ENCODE results near the gene FGD6. TPM values are rescaled to one million over a fixed set of nuclear protein-coding genes. Genes with fewer than 3 reads are reported as not detected.
A peak's percentile ranks its signal among the peaks of the same experiment; 100 is the strongest.

The FGD6 gene
- total RNA-seq, 4 donors from 2014 or later = 25.8 to 46.5 (median 36.3) TPM

- Histone ChIP-seq H3K4me1 (peaks cover 0 to 82% (median 9%) of the 10 kb centered on the region in 3 donors), H3K9me3 (no peaks in the 10 kb centered on the region), H3K27ac (peak overlapping the region in 1 of 4 donors; percentile 12), H3K27me3 (no peaks in the 10 kb centered on the region), H3K4me3 (no peak overlapping the region), H3K36me3 (peaks cover 0 to 21% of the 10 kb centered on the region in 2 donors)
- no peak for TF ChIP-seq EP300 (IDR thresholded peaks at IDR 0.05)
- no peak for TF ChIP-seq POLR2AphosphoS5 (IDR thresholded peaks at IDR 0.05)
- no peak for TF ChIP-seq POLR2A (IDR thresholded peaks at IDR 0.05)
- TF ChIP-seq, protein P1, sequence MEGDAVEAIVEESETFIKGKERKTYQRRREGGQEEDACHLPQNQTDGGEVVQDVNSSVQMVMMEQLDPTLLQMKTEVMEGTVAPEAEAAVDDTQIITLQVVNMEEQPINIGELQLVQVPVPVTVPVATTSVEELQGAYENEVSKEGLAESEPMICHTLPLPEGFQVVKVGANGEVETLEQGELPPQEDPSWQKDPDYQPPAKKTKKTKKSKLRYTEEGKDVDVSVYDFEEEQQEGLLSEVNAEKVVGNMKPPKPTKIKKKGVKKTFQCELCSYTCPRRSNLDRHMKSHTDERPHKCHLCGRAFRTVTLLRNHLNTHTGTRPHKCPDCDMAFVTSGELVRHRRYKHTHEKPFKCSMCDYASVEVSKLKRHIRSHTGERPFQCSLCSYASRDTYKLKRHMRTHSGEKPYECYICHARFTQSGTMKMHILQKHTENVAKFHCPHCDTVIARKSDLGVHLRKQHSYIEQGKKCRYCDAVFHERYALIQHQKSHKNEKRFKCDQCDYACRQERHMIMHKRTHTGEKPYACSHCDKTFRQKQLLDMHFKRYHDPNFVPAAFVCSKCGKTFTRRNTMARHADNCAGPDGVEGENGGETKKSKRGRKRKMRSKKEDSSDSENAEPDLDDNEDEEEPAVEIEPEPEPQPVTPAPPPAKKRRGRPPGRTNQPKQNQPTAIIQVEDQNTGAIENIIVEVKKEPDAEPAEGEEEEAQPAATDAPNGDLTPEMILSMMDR (IDR thresholded peaks at IDR 0.05) = no peak
- ATAC-seq = no peak
- WGBS, 2 donors (ENCODE audit: low coverage in 1 of 2) = 61 to 66% methylated on average over 7 to 8 of the region's 8 CpGs
These were observed 31.5 kb upstream of the FGD6 start for GRCh38 chr12:95248604-95249360.

DNA sequence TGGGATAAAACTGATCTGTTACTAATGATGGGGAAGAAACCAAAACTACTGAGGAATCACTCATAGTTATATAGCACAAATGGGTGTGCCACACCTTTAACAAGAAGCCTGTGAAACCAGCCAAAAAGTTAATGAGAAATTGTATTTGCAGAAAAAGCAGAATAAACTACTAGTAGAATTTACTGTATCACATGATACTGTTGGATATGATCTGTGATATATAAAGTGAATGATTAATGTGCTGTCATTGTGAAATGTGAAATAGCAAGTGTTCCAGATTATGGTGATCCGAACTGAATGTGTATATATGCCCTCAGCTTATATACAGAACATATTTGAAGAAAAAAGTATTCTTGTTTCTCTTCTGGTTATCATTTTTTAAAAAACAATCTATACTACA is 30.8 kb upstream of the FGD6 start:
- ATAC-seq = no peak
- Histone ChIP-seq H3K4me1 (peaks cover 0 to 82% (median 6%) of the 10 kb centered on the region in 3 donors), H3K36me3 (peaks cover 0 to 23% of the 10 kb centered on the region in 2 donors), H3K4me3 (no peak overlapping the region), H3K9me3 (no peaks in the 10 kb centered on the region), H3K27ac (no peak overlapping the region), H3K27me3 (no peaks in the 10 kb centered on the region)
- TF ChIP-seq EP300 (IDR thresholded peaks at IDR 0.05) = no peak
- TF ChIP-seq POLR2AphosphoS5 (IDR thresholded peaks at IDR 0.05) = no peak
- no peak for TF ChIP-seq POLR2A (IDR thresholded peaks at IDR 0.05)
- TF ChIP-seq, protein P1 (IDR thresholded peaks at IDR 0.05) = no peak
- 80 to 91% methylated on average over 1 of the region's 1 CpG for WGBS, 2 donors (ENCODE audit: low coverage in 1 of 2)

DNA sequence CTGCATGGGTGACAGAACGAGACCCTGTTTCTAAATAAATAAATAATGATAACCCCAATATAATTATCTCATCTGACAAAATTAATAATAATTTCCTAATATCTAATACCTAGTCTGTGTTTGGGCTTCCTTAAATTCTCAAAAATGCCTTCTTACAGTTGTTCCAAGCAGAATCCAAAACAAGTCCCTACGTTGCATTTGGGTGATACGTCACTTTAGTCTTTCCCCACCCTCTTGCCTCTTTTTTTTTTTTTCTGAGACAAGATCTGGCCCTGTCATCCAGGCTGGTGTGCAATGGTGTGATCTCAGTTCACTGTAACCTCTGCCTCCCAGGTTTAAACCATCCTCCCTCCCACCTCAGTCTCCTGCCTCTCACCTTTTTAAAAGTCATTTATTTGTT is 27.1 kb upstream of the FGD6 start:
- Histone ChIP-seq H3K4me1 (peaks cover 0 to 67% (median 2%) of the 10 kb centered on the region in 3 donors), H3K9me3 (no peaks in the 10 kb centered on the region), H3K27ac (no peak overlapping the region), H3K36me3 (peaks cover 0 to 20% of the 10 kb centered on the region in 2 donors), H3K4me3 (no peak overlapping the region), H3K27me3 (no peaks in the 10 kb centered on the region)
- ATAC-seq = no peak
- TF ChIP-seq POLR2A (IDR thresholded peaks at IDR 0.05) = no peak
- no peak for TF ChIP-seq EP300 (IDR thresholded peaks at IDR 0.05)
- TF ChIP-seq POLR2AphosphoS5 (IDR thresholded peaks at IDR 0.05) = no peak
- TF ChIP-seq, protein P1 (IDR thresholded peaks at IDR 0.05) = no peak
- WGBS, 2 donors (ENCODE audit: low coverage in 1 of 2) = 81% methylated on average over 3 of the region's 3 CpGs

GRCh38 chr12:95243497-95244183 is 26.4 kb upstream of the FGD6 start:
- WGBS, 2 donors (ENCODE audit: low coverage in 1 of 2) = 94% methylated on average over 2 to 3 of the region's 4 CpGs

More at GRCh38 chr12:95243497-95244183, 26.4 kb upstream of the FGD6 start:
- H3K4me1 ChIP-seq = peaks cover 0 to 65% (median 2%) of the 10 kb centered on the region in 3 donors
- no peak for TF ChIP-seq POLR2A (IDR thresholded peaks at IDR 0.05)
- TF ChIP-seq, protein P1 (IDR thresholded peaks at IDR 0.05) = no peak
- TF ChIP-seq POLR2AphosphoS5 (IDR thresholded peaks at IDR 0.05) = no peak
- TF ChIP-seq EP300 (IDR thresholded peaks at IDR 0.05) = no peak
- no peak overlapping the region for H3K4me3 ChIP-seq
- no peaks in the 10 kb centered on the region for H3K27me3 ChIP-seq
- no peak for ATAC-seq
- no peaks in the 10 kb centered on the region for H3K9me3 ChIP-seq
- no peak overlapping the region for H3K27ac ChIP-seq
- peaks cover 0 to 20% of the 10 kb centered on the region in 2 donors for H3K36me3 ChIP-seq

Data from gastroesophageal sphincter (tissue), 4 donors.